ENCODE data around the gene ANKRD42.

Gene ANKRD42

GRCh38 chr11:83193315-83194280 lies at the start of gene ANKRD42:
Gene ANKRD42 (plus strand): TSS chr11:83193712. CDS start chr11:83194671, 959 bp downstream.
- DNase-seq (ENCODE audit: low read depth), result peak; percentile 96

GRCh38 chr11:83147895-83148294 lies 45.6 kb upstream of the ANKRD42 start:
- no peak for DNase-seq (ENCODE audit: low read depth)

- no peak for DNase-seq (ENCODE audit: low read depth)
These were observed 43.1 kb upstream of the ANKRD42 start for GRCh38 chr11:83150450-83150849.

GRCh38 chr11:83151274-83151977 lies 42.1 kb upstream of the ANKRD42 start:
- no peak for DNase-seq (ENCODE audit: low read depth)

- DNase-seq (ENCODE audit: low read depth), result no peak
These were observed 41.2 kb upstream of the ANKRD42 start for GRCh38 chr11:83152264-83152663.

- DNase-seq (ENCODE audit: low read depth), result no peak
These were observed 39.7 kb upstream of the ANKRD42 start for GRCh38 chr11:83153764-83154163.

- peak; percentile 100 for DNase-seq (ENCODE audit: low read depth)
These were observed 37.1 kb upstream of the ANKRD42 start for GRCh38 chr11:83156144-83156995.

- no peak for DNase-seq (ENCODE audit: low read depth)
These were observed 36.4 kb upstream of the ANKRD42 start, which contains the start of gene PCF11 for GRCh38 chr11:83156996-83157593. Gene PCF11 (plus strand): TSS chr11:83157131. CDS start chr11:83157440, 309 bp downstream.

GRCh38 chr11:83157594-83158356 lies 35.7 kb upstream of the ANKRD42 start:
- peak; percentile 38 for DNase-seq (ENCODE audit: low read depth)

- DNase-seq (ENCODE audit: low read depth), result no peak
These were observed 35.1 kb upstream of the ANKRD42 start for GRCh38 chr11:83158357-83158786.

- no peak for DNase-seq (ENCODE audit: low read depth)
These were observed 34.3 kb upstream of the ANKRD42 start for GRCh38 chr11:83158965-83159901.

- no peak for DNase-seq (ENCODE audit: low read depth)
These were observed 33.3 kb upstream of the ANKRD42 start for GRCh38 chr11:83159902-83160865.

- no peak for DNase-seq (ENCODE audit: low read depth)
These were observed 31.8 kb upstream of the ANKRD42 start for GRCh38 chr11:83161610-83162199.

- no peak for DNase-seq (ENCODE audit: low read depth)
These were observed 31.1 kb upstream of the ANKRD42 start for GRCh38 chr11:83162377-83162776.

- DNase-seq (ENCODE audit: low read depth), result no peak
These were observed 27.2 kb upstream of the ANKRD42 start for GRCh38 chr11:83166193-83166866.

- no peak for DNase-seq (ENCODE audit: low read depth)
These were observed 24.8 kb upstream of the ANKRD42 start for GRCh38 chr11:83168756-83169155.

- DNase-seq (ENCODE audit: low read depth), result no peak
These were observed 22.6 kb upstream of the ANKRD42 start for GRCh38 chr11:83170865-83171264.
